SK-N-SH treated with all-trans-retinoic acid at 6 μM for 48 hours (cell line): ENCODE measurements around the gene EFL1.

Source experiments
- ATAC-seq: fragments of 200-7000 bp; cut with Tn5 transposase; 3 replicates; pipeline ENCODE4 v1.9.1; 2020; ENCODE audit warnings: mild to moderate bottlenecking, moderate library complexity
- CREB5 ChIP-seq: fragments of 250-450 bp; sonication (Bioruptor Pico); IDR thresholded peaks from 2 replicates; pipeline ENCODE4 v1.5.1; 2020; ENCODE audit warnings: low read depth, mild to moderate bottlenecking, moderate library complexity
- CSDC2 ChIP-seq: fragments of 250-450 bp; sonication (Bioruptor Pico); IDR thresholded peaks from 2 replicates; pipeline ENCODE4 v1.5.0; 2020; ENCODE audit warnings: mild to moderate bottlenecking, moderate library complexity
- ESRRG ChIP-seq: fragments of 250-450 bp; sonication (Bioruptor Pico); IDR thresholded peaks from 2 replicates; pipeline ENCODE4 v1.6.1; 2021; ENCODE audit warnings: mild to moderate bottlenecking
- GLIS3 ChIP-seq: fragments of 250-450 bp; sonication (Bioruptor Pico); IDR thresholded peaks from 2 replicates; pipeline ENCODE4 v1.5.0; 2020; ENCODE audit warnings: mild to moderate bottlenecking, moderate library complexity
- ISL1 ChIP-seq: fragments of 250-450 bp; sonication (Bioruptor Pico); IDR thresholded peaks from 2 replicates; pipeline ENCODE4 v2.1.2; 2022; ENCODE audit warnings: mild to moderate bottlenecking, moderate library complexity
- OSR1 ChIP-seq: fragments of 250-450 bp; sonication (Bioruptor Pico); IDR thresholded peaks from 2 replicates; pipeline ENCODE4 v1.8.0; 2022; ENCODE audit warnings: moderate library complexity, mild to moderate bottlenecking, inconsistent platforms
- PATZ1 ChIP-seq: fragments of 250-450 bp; sonication (Bioruptor Pico); IDR thresholded peaks from 2 replicates; pipeline ENCODE4 v1.8.0; 2020; ENCODE audit warnings: mild to moderate bottlenecking, moderate library complexity, borderline replicate concordance
- POU6F1 ChIP-seq: fragments of 250-450 bp; sonication (Bioruptor Pico); IDR thresholded peaks from 2 replicates; pipeline ENCODE4 v1.8.0; 2021; ENCODE audit warnings: low read depth, mild to moderate bottlenecking, moderate library complexity, borderline replicate concordance
- PPARA ChIP-seq: fragments of 250-450 bp; sonication (Bioruptor Pico); IDR thresholded peaks from 2 replicates; pipeline ENCODE4 v1.5.0; 2020; ENCODE audit warnings: mild to moderate bottlenecking, borderline replicate concordance
- RARB ChIP-seq: fragments of 250-450 bp; sonication (Bioruptor Pico); IDR thresholded peaks from 2 replicates; pipeline ENCODE4 v1.8.0; 2021; ENCODE audit warnings: mild to moderate bottlenecking, moderate library complexity
- SNAI2 ChIP-seq: fragments of 250-450 bp; sonication (Bioruptor Pico); IDR thresholded peaks from 2 replicates; pipeline ENCODE4 v1.5.0; 2020; ENCODE audit warnings: mild to moderate bottlenecking, moderate library complexity
- TCF4 ChIP-seq: fragments of 250-450 bp; sonication (Bioruptor Pico); IDR thresholded peaks from 2 replicates; pipeline ENCODE4 v1.8.0; 2021; ENCODE audit warnings: mild to moderate bottlenecking, moderate library complexity, borderline replicate concordance
- TOX ChIP-seq: fragments of 250-450 bp; sonication (Bioruptor Pico); IDR thresholded peaks from 2 replicates; pipeline ENCODE4 v1.8.0; 2021; ENCODE audit warnings: mild to moderate bottlenecking, moderate library complexity, borderline replicate concordance
- TSHZ2 ChIP-seq: fragments of 250-450 bp; sonication (Bioruptor Pico); IDR thresholded peaks from 2 replicates; pipeline ENCODE4 v1.5.0; 2020; ENCODE audit warnings: mild to moderate bottlenecking, moderate library complexity
- ZC3H10 ChIP-seq: fragments of 250-450 bp; sonication (Bioruptor Pico); IDR thresholded peaks from 2 replicates; pipeline ENCODE4 v1.5.1; 2021; ENCODE audit warnings: mild to moderate bottlenecking, moderate library complexity
- ZFP3 ChIP-seq: fragments of 250-450 bp; sonication (Bioruptor Pico); IDR thresholded peaks from 2 replicates; pipeline ENCODE4 v1.5.0; 2020; ENCODE audit warnings: mild to moderate bottlenecking, moderate library complexity
- ZFP30 ChIP-seq: fragments of 450-650 bp; formaldehyde crosslinking; IDR thresholded peaks from 2 replicates; pipeline ENCODE4 v1.5.0; 2022; ENCODE audit warnings: mild to moderate bottlenecking, moderate library complexity
- ZNF565 ChIP-seq: fragments of 450-650 bp; formaldehyde crosslinking; conservative IDR thresholded peaks from 2 replicates; pipeline ENCODE4 v1.5.0; 2020; ENCODE audit warnings: low read depth, mild to moderate bottlenecking, moderate library complexity
- ZNF70 ChIP-seq: fragments of 450-650 bp; formaldehyde crosslinking; IDR thresholded peaks from 2 replicates; pipeline ENCODE4 v1.5.0; 2020; ENCODE audit warnings: mild to moderate bottlenecking, moderate library complexity
- ZNF8 ChIP-seq: fragments of 450-650 bp; formaldehyde crosslinking; IDR thresholded peaks from 2 replicates; pipeline ENCODE4 v1.5.0; 2020; ENCODE audit warnings: mild to moderate bottlenecking, moderate library complexity

Gene EFL1

GRCh38 chr15:82159922-82160321 lies 102.6 kb downstream of the EFL1 start:
- peak; percentile 100 for ATAC-seq
- TF ChIP-seq ZFP3 (CRISPR knock-in tag) = 0 out of 2 replicates have a peak, but pooled peaks have one; percentile 51
- TF ChIP-seq CSDC2 (CRISPR knock-in tag) = peak; percentile 87; the same call in 1 of the 2 replicates
- TF ChIP-seq TOX (CRISPR knock-in tag) = peak; percentile 30; the same call in 1 of the 2 replicates
- peak; percentile 68 for TF ChIP-seq ZFP30
- TF ChIP-seq CREB5 (CRISPR knock-in tag) = no peak
- no peak for TF ChIP-seq GLIS3
- TF ChIP-seq ZNF70 = no peak
- no peak for TF ChIP-seq ZNF8 (CRISPR knock-in tag)
- peak; percentile 66; the same call in 1 of the 2 replicates for TF ChIP-seq SNAI2
- TF ChIP-seq, all 23 proteins: peak for 5

DNA sequence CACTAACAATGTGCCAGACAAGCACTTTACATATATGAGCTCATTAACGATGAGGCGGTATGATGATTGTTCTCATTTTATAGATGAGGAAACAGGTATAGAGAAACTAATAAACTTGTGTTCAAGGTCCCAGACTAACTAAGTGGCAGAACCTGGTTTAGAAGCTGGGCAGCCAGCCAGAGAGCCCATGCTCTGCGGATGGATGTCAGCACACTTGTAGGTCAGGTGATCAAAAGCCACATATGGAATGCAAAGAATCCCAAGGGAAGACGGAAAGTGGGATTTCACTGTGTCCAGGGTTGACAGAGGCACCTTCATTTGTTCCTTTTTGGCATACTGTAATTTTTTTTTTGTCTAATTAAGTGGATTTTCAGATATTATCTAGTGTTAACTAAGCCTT lies 103.7 kb downstream of the EFL1 start:
- no peak for ATAC-seq
- TF ChIP-seq OSR1 (CRISPR knock-in tag) (no peak), PPARA (CRISPR knock-in tag) (no peak), CREB5 (CRISPR knock-in tag) (no peak), PATZ1 (CRISPR knock-in tag) (no peak), ZFP3 (CRISPR knock-in tag) (no peak), ISL1 (peak; percentile 49; the same call in 1 of the 2 replicates), ZNF565 (CRISPR knock-in tag) (no peak)

- ATAC-seq = no peak
- TF ChIP-seq OSR1 (CRISPR knock-in tag) (no peak), PATZ1 (CRISPR knock-in tag) (no peak), POU6F1 (no peak), ZC3H10 (CRISPR knock-in tag) (no peak), ZNF8 (CRISPR knock-in tag) (no peak), ESRRG (no peak), RARB (CRISPR knock-in tag) (no peak), TSHZ2 (CRISPR knock-in tag) (no peak), TCF4 (CRISPR knock-in tag) (no peak), CREB5 (CRISPR knock-in tag) (no peak)
Observed at GRCh38 chr15:82150645-82151044, 111.9 kb downstream of the EFL1 start.
